A549 (cell line): ENCODE results near the gene NXPE4. TPM values are rescaled to one million over a fixed set of nuclear protein-coding genes. Genes with fewer than 3 reads are reported as not detected.
"Not testable (repeated sequence)": the region's sequence is repeated elsewhere in the genome, so short reads cannot be mapped to it uniquely, and the experiment has no call there.

ENCODE experiments used
- ATAC-seq, 2 experiments: fragments of 200-7000 bp in 1 of 2; fragments of >200 bp in 1 of 2; cut with Nextera tagmentation in 1 of 2; cut with Tn5 transposase in 1 of 2; 3 replicates each; pipeline versions ENCODE4 v1.8.0 to v1.9.1; 2018 to 2020; ENCODE audit warnings: mild to moderate bottlenecking in 1 of 2, moderate library complexity in 1 of 2
- CTCF ChIA-PET: fragments of 300-600 bp; sonication (Branson Sonifier 250); formaldehyde crosslinking; extraction: SDS; loops from one replicate; lab custom pipeline; 2021; ENCODE audit warnings: antibody characterized with exemption, inconsistent platforms; lab: Yijun Ruan, JAX
- POLR2A ChIA-PET: fragments of 350-600 bp; formaldehyde crosslinking; extraction: SDS; loops from one replicate; lab custom pipeline; 2021; ENCODE audit warnings: antibody characterized with exemption, inconsistent platforms; lab: Yijun Ruan, JAX
- DNase-seq, 2 experiments: peaks; one replicate each; pipeline versions ENCODE4 v3.0.0 to v3.0.0-alpha.2; 2011 to 2016; ENCODE audit warnings: low read depth in 1 of 2, low spot score in 1 of 2
- FAIRE-seq: peaks from 2 replicates; lab custom pipeline; 2011; peaks lifted over from hg19 to GRCh38; lab: Jason Lieb, UNC
- H3K27ac ChIP-seq, 2 experiments: fragments of >200 bp; sonication (Bioruptor Twin); formaldehyde crosslinking; 3 replicates each; pipeline ENCODE4 v1.5.1; 2016 to 2017
- H3K4me1 ChIP-seq: fragments of >200 bp; sonication (Bioruptor Twin); formaldehyde crosslinking; 3 replicates; pipeline ENCODE4 v1.6.1; 2016
- H3K4me2 ChIP-seq: fragments of >200 bp; sonication (Bioruptor Twin); formaldehyde crosslinking; 3 replicates; pipeline ENCODE4 v1.6.1; 2016
- H3K4me3 ChIP-seq: fragments of >200 bp; sonication (Bioruptor Twin); formaldehyde crosslinking; 3 replicates; pipeline ENCODE4 v1.5.1; 2016
- H3K9me3 ChIP-seq: fragments of >200 bp; sonication (Bioruptor Twin); formaldehyde crosslinking; 3 replicates; pipeline ENCODE4 v1.6.1; 2016
- BCL3 ChIP-seq: fragments of >200 bp; sonication (Bioruptor Twin); formaldehyde crosslinking; IDR thresholded peaks from 3 replicates; pipeline ENCODE4 v1.6.1; 2016
- CEBPB ChIP-seq, 2 experiments: fragments of >200 bp in 1 of 2; sonication (Bioruptor Twin) in 1 of 2; formaldehyde crosslinking in 1 of 2; IDR thresholded peaks; 2 replicates each; pipeline ENCODE4 v1.6.1; 2012 to 2016
- CTCF ChIP-seq: fragments of >200 bp; sonication (Bioruptor Twin); formaldehyde crosslinking; IDR thresholded peaks from 3 replicates; pipeline ENCODE4 v1.5.1; 2016
- ELK1 ChIP-seq: fragments of 150-350 bp; IDR thresholded peaks from 2 replicates; pipeline ENCODE4 v1.6.1; 2014; ENCODE audit warnings: low read depth, mild to moderate bottlenecking, low read length
- ESRRA ChIP-seq: fragments of 150-350 bp; IDR thresholded peaks from 2 replicates; pipeline ENCODE4 v1.6.1; 2014; ENCODE audit warnings: mild to moderate bottlenecking, low read length, borderline replicate concordance
- FOXS1 ChIP-seq: fragments of 250-450 bp; sonication (Bioruptor Pico); IDR thresholded peaks from 2 replicates; pipeline ENCODE4 v1.5.0; 2020; ENCODE audit warnings: mild to moderate bottlenecking, moderate library complexity
- GATA3 ChIP-seq: IDR thresholded peaks from 2 replicates; pipeline ENCODE4 v1.6.1; 2012; ENCODE audit warnings: borderline replicate concordance
- HEYL ChIP-seq: fragments of 250-450 bp; sonication (Bioruptor Pico); IDR thresholded peaks from 2 replicates; pipeline ENCODE4 v1.8.0; 2021; ENCODE audit warnings: mild to moderate bottlenecking, moderate library complexity
- HMGXB4 ChIP-seq: fragments of 250-450 bp; sonication (Bioruptor Pico); IDR thresholded peaks from 2 replicates; pipeline ENCODE4 v1.5.0; 2021; ENCODE audit warnings: mild to moderate bottlenecking, moderate library complexity, borderline replicate concordance
- HOXA7 ChIP-seq: fragments of 250-450 bp; sonication (Bioruptor Pico); IDR thresholded peaks from 2 replicates; pipeline ENCODE4 v1.5.0; 2020; ENCODE audit warnings: mild to moderate bottlenecking, moderate library complexity
- PHF8 ChIP-seq: fragments of 200-600 bp; sonication (generic); IDR thresholded peaks from 2 replicates; pipeline ENCODE4 v1.6.1; 2016; ENCODE audit warnings: low read depth, mild to moderate bottlenecking, antibody characterized with exemption, moderate library complexity, borderline replicate concordance
- RNF2 ChIP-seq: fragments of 200-600 bp; sonication (generic); IDR thresholded peaks from 2 replicates; pipeline ENCODE4 v1.6.1; 2016; ENCODE audit warnings: low read depth, mild to moderate bottlenecking, antibody characterized with exemption, moderate library complexity, borderline replicate concordance
- TFCP2L1 ChIP-seq: fragments of 250-450 bp; sonication (Bioruptor Pico); IDR thresholded peaks from 2 replicates; pipeline ENCODE4 v1.5.0; 2021; ENCODE audit warnings: mild to moderate bottlenecking
- WGBS: methylation state at CpG from one replicate; pipeline ENCODE4 v1.1.6; 2017; ENCODE audit errors: missing lambda C conversion rate; 5-methylcytosine and 5-hydroxymethylcytosine counted together
- polyA plus RNA-seq, 4 experiments: library from polyadenylated mRNA; depleted of rRNA in 3 of 4; stranded (reverse); fragments of >200 nt; fragmentation: RNase III in 1 of 4; extraction: RNeasy Plus Mini Kit Qiagen cat#74134 plus additional on column Dnase treatment in 1 of 4; gene quantifications; 2 replicates in 3 of 4; 3 replicates in 1 of 4; pipeline ENCODE4 v1.2.3, GENCODE V29; 2011 to 2017

Gene NXPE4
- polyA plus RNA-seq, 2 of the 4 experiments (the other 2 are of a cell fraction) = not detected

- DNase-seq, H3K4me3 ChIP-seq, FAIRE-seq, H3K9me3 ChIP-seq, ATAC-seq, POLR2A ChIA-PET, H3K4me2 ChIP-seq, H3K27ac ChIP-seq, H3K4me1 ChIP-seq, CTCF ChIA-PET: not testable (repeated sequence)
- 8% methylated on average over 8 of the region's 9 CpGs for WGBS
Observed at GRCh38 chr11:114608605-114609004, 13.0 kb upstream of the NXPE4 start.

GRCh38 chr11:114607753-114608459, 12.3 kb upstream of the NXPE4 start:
- H3K4me1 ChIP-seq = no peaks in the 10 kb centered on the region
- H3K4me3 ChIP-seq = no peak overlapping the region
- no peak overlapping the region for H3K4me2 ChIP-seq
- FAIRE-seq (no peak), ATAC-seq (no peak), DNase-seq (no peak)
- TF ChIP-seq BCL3 = no peak
- no peak for TF ChIP-seq ELK1
- no peaks in the 10 kb centered on the region for H3K9me3 ChIP-seq
- no peak overlapping the region for H3K27ac ChIP-seq
- WGBS = 26% methylated on average over 9 of the region's 11 CpGs
- CTCF ChIA-PET = no interaction called here
- POLR2A ChIA-PET = no interaction called here

- H3K4me2 ChIP-seq, FAIRE-seq, ATAC-seq, H3K9me3 ChIP-seq, POLR2A ChIA-PET, DNase-seq, H3K4me3 ChIP-seq, H3K4me1 ChIP-seq, H3K27ac ChIP-seq, CTCF ChIA-PET: not testable (repeated sequence)
- WGBS = 7% methylated on average over 4 of the region's 5 CpGs
Observed at GRCh38 chr11:114606802-114607075, 11.2 kb upstream of the NXPE4 start.

GRCh38 chr11:114606003-114606801, 10.6 kb upstream of the NXPE4 start:
- POLR2A ChIA-PET = no interaction called here
- no peak for DNase-seq
- no peak overlapping the region for H3K4me3 ChIP-seq
- WGBS = 24% methylated on average over 8 of the region's 9 CpGs
- no peak for ATAC-seq
- TF ChIP-seq ELK1 (no peak), PHF8 (no peak), TFCP2L1 (no peak), FOXS1 (CRISPR knock-in tag) (no peak), GATA3 (no peak), RNF2 (no peak), CEBPB (IDR thresholded peaks at IDR 0.05) (no peak), ESRRA (no peak), HEYL (CRISPR knock-in tag) (no peak), CTCF (no peak), BCL3 (no peak), HOXA7 (CRISPR knock-in tag) (no peak), HMGXB4 (CRISPR knock-in tag) (no peak)
- TF ChIP-seq, all 56 proteins: peak for 0
- no peak overlapping the region for H3K4me2 ChIP-seq
- CTCF ChIA-PET = no interaction called here
- no peaks in the 10 kb centered on the region for H3K4me1 ChIP-seq
- FAIRE-seq = no peak
- no peak overlapping the region for H3K27ac ChIP-seq
- H3K9me3 ChIP-seq = no peaks in the 10 kb centered on the region
